Peyer's patch (tissue), 4 donors: Measurements from ENCODE around the gene GALE. TPM values are rescaled to one million over a fixed set of nuclear protein-coding genes. Genes with fewer than 3 reads are reported as not detected.

Experiments used
- DNase-seq, 3 donors: peaks; one replicate each; pipeline ENCODE4 v3.0.0-alpha.2; 2017 to 2019
- H3K27ac ChIP-seq, 4 donors: fragments of 200-600 bp; sonication (generic); one replicate each; pipeline ENCODE4 v1.5.1; 2016 to 2019
- H3K27me3 ChIP-seq, 2 donors: fragments of 200-600 bp; sonication (generic); one replicate each; pipeline ENCODE4 v1.5.1; 2019
- H3K36me3 ChIP-seq, 3 donors: fragments of 200-600 bp; sonication (generic); one replicate each; pipeline ENCODE4 v1.5.1; 2016 to 2019
- H3K4me1 ChIP-seq, 4 donors: fragments of 200-600 bp; sonication (generic); one replicate each; pipeline ENCODE4 v1.5.1; 2016 to 2019
- H3K4me3 ChIP-seq, 4 donors: fragments of 200-600 bp; sonication (generic); 1 replicate in 3 of 4; 2 replicates in 1 of 4; pipeline ENCODE4 v1.5.1; 2016 to 2019; ENCODE audit warnings: mild to moderate bottlenecking in 1 of 4
- H3K9me3 ChIP-seq, 4 donors: fragments of 200-600 bp; sonication (generic); one replicate each; pipeline ENCODE4 v1.5.1; 2016 to 2019; ENCODE audit warnings: mild to moderate bottlenecking in 1 of 4
- POLR2A ChIP-seq, 2 donors: fragments of 450-650 bp; IDR thresholded peaks; one replicate each; pipeline ENCODE4 v1.5.1; 2017; ENCODE audit warnings: antibody characterized with exemption in 2 of 2, mild to moderate bottlenecking in 2 of 2, moderate library complexity in 2 of 2
- total RNA-seq, 4 donors: library from RNA; depleted of rRNA; stranded (reverse); fragments of >200 nt; gene quantifications; one replicate each; pipeline ENCODE4 v1.1.0, GENCODE V29; 2016
- TF ChIP-seq, protein P1 (sequence below), 6 experiments: fragments of 450-650 bp in 4 of 6; fragments of 200-600 bp in 2 of 6; sonication (generic) in 1 of 6; IDR thresholded peaks; one replicate each; pipeline ENCODE4 v1.5.1; 2017 to 2019; ENCODE audit warnings: antibody characterized with exemption in 6 of 6, mild to moderate bottlenecking in 3 of 6, moderate library complexity in 1 of 6

GALE gene
- total RNA-seq, 4 donors from 2014 or later = 58.6 to 137 (median 107) TPM

DNA sequence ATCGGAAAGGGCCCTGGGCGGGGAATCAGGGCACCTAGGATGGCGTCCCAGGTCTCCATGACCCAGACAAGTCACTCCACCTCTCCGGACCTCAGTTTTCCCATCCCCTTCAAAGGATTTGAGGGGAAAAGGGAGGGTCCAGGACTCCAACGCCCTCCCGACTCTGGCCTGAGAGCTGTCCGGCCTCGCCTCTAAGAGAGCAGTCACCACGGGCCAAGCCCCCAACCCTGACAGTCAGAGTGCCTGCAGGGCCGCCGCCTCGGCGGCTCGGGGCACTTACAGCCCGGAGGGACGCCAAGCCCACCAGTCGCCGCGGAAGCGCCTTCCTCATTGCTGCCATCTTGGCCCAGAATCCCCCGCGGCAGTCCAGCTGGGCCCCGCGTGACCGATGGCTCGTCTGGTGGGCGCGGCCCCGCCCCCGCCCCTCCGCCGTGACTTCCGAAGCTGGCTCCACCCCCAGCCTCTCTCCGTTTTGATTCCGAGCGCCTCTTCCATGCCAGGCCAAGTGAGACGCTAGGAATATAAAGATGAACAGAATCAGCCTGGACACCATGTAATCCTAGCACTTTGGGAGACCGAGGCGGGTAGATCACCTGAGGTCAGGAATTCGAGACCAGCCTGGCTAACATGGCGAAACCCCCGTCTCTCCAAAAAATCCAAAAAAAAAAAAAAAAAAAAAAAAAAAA lies 24.7 kb upstream of the GALE start, which contains the start of gene HMGCL:
Gene HMGCL, minus strand, starts transcription at position 354 of the 686 bp plus-strand sequence. Its CDS starts 14 bp downstream, at position 340.
- Histone ChIP-seq H3K4me3 (peak within 1 kb of the TSS; percentile 80 to 99 (median 98)), H3K4me1 (peaks cover 0 to 11% (median 3%) of the 10 kb centered on the region in 4 donors), H3K27me3 (no peaks in the 10 kb centered on the region), H3K36me3 (no peaks in the 10 kb centered on the region), H3K9me3 (no peaks in the 10 kb centered on the region), H3K27ac (peak within 1 kb of the TSS; percentile 92 to 95 (median 93))
- peak; percentile 92 to 96 (median 94) for DNase-seq
- peak; percentile 81 to 90 for TF ChIP-seq POLR2A (IDR thresholded peaks at IDR 0.05)
- TF ChIP-seq, protein P1, sequence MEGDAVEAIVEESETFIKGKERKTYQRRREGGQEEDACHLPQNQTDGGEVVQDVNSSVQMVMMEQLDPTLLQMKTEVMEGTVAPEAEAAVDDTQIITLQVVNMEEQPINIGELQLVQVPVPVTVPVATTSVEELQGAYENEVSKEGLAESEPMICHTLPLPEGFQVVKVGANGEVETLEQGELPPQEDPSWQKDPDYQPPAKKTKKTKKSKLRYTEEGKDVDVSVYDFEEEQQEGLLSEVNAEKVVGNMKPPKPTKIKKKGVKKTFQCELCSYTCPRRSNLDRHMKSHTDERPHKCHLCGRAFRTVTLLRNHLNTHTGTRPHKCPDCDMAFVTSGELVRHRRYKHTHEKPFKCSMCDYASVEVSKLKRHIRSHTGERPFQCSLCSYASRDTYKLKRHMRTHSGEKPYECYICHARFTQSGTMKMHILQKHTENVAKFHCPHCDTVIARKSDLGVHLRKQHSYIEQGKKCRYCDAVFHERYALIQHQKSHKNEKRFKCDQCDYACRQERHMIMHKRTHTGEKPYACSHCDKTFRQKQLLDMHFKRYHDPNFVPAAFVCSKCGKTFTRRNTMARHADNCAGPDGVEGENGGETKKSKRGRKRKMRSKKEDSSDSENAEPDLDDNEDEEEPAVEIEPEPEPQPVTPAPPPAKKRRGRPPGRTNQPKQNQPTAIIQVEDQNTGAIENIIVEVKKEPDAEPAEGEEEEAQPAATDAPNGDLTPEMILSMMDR (IDR thresholded peaks at IDR 0.05) = no peak

DNA sequence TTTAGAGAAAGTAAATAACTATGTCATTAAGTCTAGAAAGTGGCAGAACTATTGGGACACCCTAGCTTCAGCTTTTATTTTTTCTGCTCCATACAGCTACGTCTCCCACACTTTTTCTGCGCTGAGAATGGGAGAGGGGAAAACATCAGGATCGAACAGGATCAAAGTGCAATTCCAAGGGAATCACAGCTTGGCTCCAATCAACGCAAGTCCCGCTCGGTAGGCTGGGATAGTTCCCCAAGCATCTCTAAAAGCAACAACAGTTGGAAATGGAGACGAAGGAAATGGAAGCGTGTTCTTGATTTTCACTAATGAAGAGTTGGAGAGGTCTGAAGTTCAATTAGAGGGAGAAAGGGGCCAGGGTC lies 24.1 kb upstream of the GALE start:
- Histone ChIP-seq H3K4me3 (peak overlapping the region; percentile 80 to 99 (median 98)), H3K36me3 (peaks cover 0 to 3% (median 0%) of the 10 kb centered on the region in 3 donors), H3K27ac (peak overlapping the region; percentile 92 to 95 (median 93)), H3K27me3 (no peaks in the 10 kb centered on the region), H3K4me1 (peaks cover 0 to 11% (median 3%) of the 10 kb centered on the region in 4 donors), H3K9me3 (no peaks in the 10 kb centered on the region)
- TF ChIP-seq, protein P1 (IDR thresholded peaks at IDR 0.05) = no peak
- no peak for TF ChIP-seq POLR2A (IDR thresholded peaks at IDR 0.05)
- no peak for DNase-seq

DNA sequence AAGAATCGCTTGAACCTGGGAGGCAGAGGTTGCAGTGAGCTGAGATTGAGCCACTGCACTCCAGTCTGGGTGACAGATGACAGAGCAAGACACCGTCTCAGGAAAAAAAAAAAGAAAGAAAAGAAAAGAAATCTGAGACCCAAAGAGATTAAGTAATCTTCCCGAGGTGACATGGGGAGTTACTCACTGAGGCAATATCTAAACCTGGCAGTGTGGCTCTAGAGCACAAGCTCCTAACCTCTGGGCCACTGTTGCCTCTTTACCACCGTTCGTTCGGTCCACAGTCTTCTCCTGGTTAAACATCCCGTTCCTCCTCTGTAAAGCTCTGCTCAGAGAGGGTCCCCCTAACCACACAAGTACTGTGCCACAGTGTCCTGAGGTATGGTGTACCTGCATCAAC lies 23.2 kb upstream of the GALE start:
- Histone ChIP-seq H3K4me1 (peaks cover 0 to 11% (median 3%) of the 10 kb centered on the region in 4 donors), H3K9me3 (no peaks in the 10 kb centered on the region), H3K27ac (no peak overlapping the region), H3K4me3 (no peak overlapping the region), H3K27me3 (no peaks in the 10 kb centered on the region), H3K36me3 (peaks cover 0 to 10% (median 0%) of the 10 kb centered on the region in 3 donors)
- TF ChIP-seq, protein P1 (IDR thresholded peaks at IDR 0.05) = no peak
- TF ChIP-seq POLR2A (IDR thresholded peaks at IDR 0.05) = no peak
- no peak for DNase-seq

DNA sequence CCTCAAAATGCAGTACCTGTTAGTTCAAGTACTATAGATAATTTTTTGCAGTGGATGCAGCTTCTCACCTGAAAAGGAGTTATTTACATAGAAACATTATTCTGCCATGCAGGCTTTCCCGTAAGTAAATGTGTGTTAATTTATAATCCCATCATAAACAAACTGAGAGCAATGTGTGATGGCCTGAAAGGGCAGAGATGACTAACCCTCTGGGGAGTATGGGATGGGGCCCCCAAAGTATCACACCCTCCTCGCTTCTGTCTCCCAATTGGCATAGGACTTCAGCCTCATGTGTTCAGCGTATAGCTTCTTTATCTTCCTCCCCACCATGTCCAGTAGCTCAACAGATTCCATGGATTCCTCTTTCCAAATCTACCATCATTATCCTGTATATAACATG lies 17.1 kb upstream of the GALE start:
- Histone ChIP-seq H3K27me3 (no peaks in the 10 kb centered on the region), H3K36me3 (peaks cover 0 to 66% (median 0%) of the 10 kb centered on the region in 3 donors), H3K4me1 (no peaks in the 10 kb centered on the region), H3K27ac (no peak overlapping the region), H3K9me3 (no peaks in the 10 kb centered on the region), H3K4me3 (no peak overlapping the region)
- DNase-seq = no peak
- no peak for TF ChIP-seq POLR2A (IDR thresholded peaks at IDR 0.05)
- TF ChIP-seq, protein P1 (IDR thresholded peaks at IDR 0.05) = no peak

DNA sequence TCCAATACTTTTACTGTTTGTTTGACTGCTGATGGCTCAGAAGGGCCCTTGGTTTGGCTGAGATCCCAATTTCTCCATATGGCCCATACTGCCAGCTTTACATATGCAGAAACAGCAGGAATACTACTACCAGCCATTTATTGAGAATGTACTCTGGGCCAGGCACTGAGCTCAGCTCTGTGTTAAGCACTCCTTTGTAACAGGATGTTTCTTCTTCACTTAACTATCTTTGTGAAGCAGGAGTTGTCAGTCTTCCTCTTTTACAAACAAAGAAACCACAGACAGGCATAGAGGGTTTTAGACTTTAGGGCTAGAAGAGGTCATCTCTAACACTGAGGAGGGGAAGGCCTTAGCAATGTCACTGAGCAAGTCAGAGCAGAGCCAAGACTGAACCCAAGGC lies 16.4 kb upstream of the GALE start:
- H3K36me3 ChIP-seq = peaks cover 0 to 66% (median 0%) of the 10 kb centered on the region in 3 donors
- no peak for DNase-seq
- H3K9me3 ChIP-seq = no peaks in the 10 kb centered on the region
- H3K27ac ChIP-seq = no peak overlapping the region
- no peaks in the 10 kb centered on the region for H3K27me3 ChIP-seq
- TF ChIP-seq, protein P1 (IDR thresholded peaks at IDR 0.05) = no peak
- no peak for TF ChIP-seq POLR2A (IDR thresholded peaks at IDR 0.05)
- no peaks in the 10 kb centered on the region for H3K4me1 ChIP-seq
- H3K4me3 ChIP-seq = no peak overlapping the region
